HG02678 (cell line): Measurements from ENCODE around the gene CHP1.
"Not testable (repeated sequence)": the region's sequence is repeated elsewhere in the genome, so short reads cannot be mapped to it uniquely, and the experiment has no call there.

Source experiments
- ATAC-seq: cut with Tn5 transposase; IDR thresholded peaks from one replicate; pipeline ENCODE4 v1.9.1; 2021; ENCODE audit warnings: mild to moderate bottlenecking, moderate library complexity; ENCODE audit not compliant: unreplicated experiment

CHP1 gene

DNA sequence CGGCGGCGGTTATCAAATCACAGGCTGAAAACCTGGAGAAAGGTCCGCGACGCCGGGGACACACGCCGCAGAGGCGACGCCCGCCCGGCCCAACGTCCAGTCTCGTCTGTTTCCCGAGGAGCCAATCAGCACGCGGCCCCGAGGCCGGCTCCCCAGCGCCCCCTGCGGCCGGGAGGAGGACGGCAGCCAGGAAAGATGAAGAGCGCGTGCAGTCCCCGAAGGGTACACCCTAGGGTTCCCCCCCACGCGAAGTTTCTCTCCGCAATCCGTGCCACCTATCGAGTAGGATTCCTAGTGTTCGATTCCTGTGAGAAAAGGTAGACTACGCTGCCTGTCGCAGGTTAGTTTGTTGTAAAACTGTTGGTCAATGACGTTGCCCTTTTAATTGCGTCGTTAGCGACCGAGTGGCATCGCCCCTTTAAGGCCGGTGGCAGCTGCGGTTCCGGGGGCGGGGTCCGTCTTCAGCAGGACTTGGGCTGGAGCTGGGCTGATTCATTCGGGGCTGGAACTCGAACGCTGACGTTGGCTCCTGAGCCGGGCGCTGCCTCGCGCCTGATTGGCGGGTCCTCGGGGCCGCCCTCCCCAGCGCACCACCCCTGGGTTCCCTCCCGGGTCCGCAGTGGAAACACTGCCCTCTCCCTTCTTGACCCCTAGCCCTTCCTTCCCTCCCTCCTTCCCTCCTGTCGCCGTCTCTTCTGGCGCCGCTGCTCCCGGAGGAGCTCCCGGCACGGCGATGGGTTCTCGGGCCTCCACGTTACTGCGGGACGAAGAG is at the start of gene CHP1, which contains the start of gene EXD1:
TSS of gene CHP1 (plus strand) at position 619 of the 772 bp plus-strand sequence. CDS start at position 734, 115 bp downstream.
TSS of gene EXD1 (minus strand) at position 108 of the 772 bp plus-strand sequence. CDS start 4,182 bp downstream, outside the sequence.
- ATAC-seq, result peak; percentile 97

DNA sequence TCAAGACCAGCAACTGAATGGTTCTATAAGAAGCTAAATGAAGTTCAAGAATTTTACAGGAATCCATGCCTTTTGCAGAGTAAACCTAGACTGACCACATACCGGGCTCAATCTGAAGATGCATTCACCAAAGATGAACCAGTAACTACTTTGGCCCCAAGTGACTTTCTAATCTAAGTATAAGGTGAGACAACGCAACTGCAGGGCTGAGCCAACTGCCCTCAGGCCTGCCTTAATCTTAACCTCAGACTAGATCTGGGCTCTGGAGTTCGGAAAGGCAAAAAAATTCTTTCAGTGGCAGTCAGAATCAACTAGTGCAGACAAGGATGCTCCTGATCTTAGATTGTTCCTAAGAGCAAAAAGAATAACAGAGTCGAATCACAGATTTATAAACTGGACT is 48.8 kb upstream of the CHP1 start:
- no peak for ATAC-seq

DNA sequence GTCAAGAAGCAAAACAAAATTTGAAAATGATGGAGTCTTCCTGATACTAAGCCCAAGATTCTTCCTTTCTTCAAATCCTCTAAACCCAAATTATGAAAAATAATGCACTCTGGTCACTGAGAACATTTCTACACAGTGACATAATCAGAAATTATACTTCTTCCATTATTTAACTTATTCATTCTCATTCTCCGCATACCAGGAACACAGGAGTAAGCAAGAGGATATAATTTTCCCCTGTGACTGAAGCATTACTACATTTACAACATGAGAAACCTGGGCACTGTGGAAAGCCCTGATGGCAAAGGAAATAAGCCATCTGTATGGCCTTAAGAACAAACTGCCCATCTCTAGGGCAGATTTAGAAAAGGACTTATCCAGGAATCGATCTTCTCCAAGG is 47.5 kb upstream of the CHP1 start:
- ATAC-seq, result no peak

DNA sequence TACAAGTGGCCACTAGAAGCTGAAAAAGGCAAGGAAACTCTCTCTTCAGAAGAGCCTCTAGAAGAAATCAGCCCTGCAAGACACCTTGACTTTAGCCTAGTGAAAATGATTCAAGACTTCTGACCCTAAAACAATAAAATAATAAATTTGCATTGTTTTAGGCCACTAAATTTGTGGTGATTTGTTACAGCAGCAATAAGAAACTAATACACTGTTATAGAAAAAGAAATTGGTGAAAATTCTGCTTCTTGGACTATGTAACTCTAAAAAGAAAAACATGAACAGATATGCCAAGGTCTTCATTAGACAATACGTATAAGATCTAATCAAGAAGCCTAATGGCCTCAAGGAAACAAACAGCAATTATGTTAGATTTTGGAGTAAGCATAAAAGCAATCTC is 36.6 kb upstream of the CHP1 start:
- ATAC-seq, result no peak

DNA sequence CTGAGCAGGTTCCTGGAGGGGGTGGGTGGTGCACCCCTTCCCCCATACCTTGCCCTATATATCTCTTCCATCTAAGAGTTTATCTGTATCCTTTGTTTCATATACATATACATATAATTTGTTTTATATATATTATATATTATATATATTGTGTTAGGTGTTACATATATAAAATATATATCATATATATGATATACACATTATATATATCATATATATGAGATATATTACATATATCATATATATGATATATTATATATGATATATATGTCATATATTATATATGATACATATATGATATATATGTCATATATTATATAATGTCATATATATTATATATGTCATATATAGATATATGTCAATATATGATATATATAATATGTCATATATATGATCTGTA is 31.6 kb upstream of the CHP1 start:
- no peak for ATAC-seq

DNA sequence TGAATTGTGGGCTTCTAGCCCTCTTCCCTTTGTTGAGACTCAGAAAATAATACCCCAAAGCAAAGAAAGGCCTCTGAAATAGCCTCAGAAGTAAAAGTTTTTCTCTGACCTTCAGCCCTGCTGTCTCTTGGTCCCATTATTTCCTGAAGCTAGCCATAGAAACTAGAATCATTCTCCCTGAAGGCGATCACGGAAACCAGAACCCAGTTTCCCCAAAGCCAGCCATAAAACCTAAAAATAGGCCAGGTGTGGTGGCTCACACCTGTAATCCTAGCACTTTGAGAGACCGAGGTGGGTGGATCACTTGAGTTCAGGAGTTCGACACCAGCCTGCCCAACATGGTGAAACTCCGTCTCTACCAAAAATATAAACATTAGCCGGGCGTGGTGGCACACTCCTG is 27.7 kb upstream of the CHP1 start:
- no peak for ATAC-seq

DNA sequence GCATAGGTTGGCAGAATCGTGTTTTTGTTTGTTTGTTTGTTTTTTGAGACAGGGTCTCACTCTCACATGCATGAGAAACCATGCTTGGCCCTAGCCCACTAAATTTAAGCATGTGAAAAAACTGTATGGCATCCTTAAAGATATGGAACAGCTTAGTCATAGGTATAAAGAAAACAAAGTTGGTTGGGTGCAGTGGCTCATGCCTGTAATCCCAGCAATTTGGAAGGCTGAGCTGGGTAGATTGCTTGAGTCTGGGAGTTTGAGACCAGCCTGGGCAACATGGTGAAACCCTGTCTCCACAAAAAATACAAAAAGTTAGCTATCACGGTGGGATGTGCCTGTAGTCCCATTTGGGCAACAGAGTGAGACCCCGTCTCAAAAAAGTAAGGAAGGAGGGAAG is 25.8 kb upstream of the CHP1 start:
- no peak for ATAC-seq

DNA sequence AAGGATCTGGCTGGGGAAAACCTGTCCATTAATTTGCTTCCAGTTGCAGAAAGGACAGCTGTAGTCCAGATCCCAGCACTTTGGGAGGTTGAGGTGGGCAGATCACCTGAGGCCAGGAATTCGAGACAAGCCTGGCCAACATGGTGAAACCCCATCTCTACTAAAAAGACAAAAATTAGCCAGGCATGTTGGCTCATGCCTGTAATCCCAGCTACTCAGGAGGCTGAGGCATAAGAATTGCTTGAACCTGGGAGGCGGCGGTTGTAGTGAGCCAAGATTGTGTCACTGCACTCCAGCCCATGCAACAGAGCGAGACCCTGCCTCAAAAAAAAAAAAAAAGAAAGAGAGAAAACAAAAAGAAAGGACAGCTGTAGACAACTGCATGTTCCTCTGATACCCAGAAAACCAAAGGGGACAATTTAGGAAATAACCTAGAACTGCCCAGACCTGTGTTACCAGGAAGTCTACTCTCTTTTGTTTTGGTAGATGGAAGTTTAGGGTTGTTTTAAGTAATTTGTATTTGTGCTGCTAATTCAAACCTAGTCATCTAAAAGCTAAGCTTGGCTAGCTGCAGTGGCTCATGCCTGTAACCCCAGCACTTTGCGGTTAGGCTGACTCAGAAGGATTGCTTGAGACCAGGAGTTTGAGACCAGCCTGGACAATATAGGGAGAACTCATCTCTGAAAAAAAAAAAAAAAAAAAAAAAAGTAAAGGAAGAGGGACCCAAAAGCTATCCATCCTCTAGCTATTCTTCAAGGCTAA is 23.2 kb upstream of the CHP1 start:
- no peak for ATAC-seq

DNA sequence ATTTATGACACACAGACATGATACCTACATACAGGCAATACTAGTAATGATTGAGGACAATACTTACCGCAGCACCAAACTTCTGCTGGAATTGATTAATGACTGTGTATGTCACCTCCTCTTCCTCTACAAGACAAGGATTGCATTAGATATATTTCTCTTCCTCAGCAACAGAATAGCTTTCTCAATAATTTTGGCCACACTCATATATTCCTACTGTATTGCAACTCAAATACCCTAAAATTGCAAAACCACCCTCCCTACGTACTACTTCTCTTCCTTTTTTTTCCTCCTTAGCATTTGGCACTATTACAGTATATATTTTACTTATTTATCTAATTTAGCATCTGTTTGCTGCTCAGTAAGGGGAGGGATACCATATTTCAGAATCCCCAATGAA is 15.4 kb upstream of the CHP1 start:
- no peak for ATAC-seq

DNA sequence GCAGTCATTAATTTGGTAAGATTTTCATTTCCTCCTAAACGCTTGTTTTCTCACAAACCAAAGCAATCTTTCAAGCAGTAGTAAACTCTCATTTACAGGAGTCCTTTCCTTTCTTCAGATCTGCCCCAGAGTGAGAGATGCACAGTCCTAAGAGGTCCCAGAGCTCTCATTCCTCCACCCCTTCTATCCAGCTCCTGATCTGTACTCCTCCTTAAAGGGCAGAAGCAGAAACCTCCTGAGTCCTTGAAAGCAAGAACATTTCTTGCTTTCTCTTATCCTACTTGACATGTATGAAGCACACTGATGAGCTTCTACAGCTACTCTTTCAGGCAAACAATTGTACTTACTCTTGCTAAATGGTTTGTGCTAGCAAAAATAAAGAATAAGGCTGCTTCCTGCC is 12.2 kb upstream of the CHP1 start:
- ATAC-seq, result no peak

DNA sequence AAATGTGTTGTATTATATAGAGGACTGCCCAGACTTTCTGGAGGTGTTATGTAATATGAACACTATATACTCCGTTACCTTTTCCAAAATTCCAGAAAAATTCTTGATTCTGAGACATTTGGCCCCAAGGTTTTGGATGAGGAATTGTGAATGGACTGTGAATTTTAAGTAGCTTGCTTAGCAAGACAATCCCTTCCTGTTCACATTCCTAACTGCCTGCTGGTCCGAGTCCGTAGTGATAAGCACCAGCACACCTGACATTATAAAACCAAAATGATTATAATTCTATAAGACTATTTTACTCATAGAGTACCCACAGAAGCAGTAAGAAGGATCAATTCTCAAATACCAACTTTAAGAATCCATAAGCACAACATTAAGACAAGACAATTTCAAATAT is 11.7 kb upstream of the CHP1 start:
- no peak for ATAC-seq

DNA sequence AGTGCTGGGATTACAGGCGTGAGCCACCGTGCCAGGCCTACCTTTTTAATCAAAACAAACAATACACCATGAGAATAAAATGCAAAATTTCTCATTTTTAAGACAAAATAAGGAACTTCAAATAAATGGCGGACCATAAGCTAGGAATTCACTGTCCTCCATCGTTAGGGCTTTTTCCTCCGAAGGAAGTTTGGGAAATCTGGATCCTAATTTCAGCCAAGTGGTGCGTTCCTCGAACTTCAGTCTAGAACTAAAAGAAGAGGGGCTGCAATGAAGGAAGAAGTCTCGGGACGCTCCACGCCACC is 771 bp upstream of the CHP1 start:
- no peak for ATAC-seq

DNA sequence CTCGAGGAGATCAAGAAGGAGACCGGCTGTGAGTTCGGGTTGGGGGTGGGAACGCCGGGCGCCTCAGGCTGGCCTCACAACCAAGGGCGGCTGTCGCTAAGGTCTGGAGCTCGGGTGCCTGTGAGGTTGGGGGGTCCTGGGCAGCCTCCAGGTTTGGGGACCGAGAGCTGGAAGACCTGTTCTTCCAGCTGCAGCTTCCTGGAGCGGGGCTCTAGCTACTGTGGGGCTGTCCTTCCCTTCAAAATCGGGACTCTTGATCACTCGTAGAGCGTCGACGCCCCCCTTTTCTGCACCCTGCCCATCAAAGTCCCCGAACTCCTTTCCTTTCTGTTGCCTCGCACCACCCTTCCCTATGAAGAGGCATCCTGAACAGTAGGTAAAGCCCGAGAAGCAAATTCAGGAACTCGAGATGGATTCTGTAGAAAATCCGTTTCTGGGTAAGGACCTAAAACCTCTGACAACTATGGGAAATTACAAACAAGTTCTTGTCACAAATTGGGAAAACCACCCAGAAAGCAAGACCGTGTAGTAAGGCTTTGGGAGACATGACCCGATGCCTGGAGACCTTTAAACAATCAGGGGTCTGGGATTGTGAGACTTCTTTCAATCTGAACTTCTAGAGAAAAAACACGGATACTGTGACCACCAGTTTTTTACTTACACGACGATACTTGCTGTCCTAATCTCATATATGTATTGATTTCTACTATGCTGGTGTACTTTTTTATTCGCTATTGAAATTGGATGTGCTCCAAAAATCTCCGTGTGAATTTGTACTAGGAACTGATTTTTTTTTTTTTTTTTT is 556 bp downstream of the CHP1 start:
- ATAC-seq, result no peak

DNA sequence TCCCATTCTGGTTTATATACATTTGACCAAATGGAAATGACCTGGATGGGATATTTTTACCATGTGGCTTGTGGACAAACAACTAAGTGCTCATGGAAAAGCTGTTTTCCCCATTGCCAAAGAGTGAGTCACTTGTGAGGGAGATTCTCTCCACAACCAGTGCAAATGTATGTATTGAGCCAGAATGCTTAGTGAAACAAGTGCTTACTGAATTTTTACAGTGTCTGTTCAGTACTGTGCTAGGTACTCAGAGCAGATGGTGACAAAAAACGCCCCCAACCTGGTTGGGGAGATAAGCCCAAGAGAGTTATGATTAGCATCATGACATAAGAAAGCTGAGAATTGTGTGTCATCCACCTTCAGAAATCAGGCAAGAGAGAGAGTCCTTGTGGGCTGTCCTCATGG is 2.3 kb downstream of the CHP1 start:
- ATAC-seq, result no peak

DNA sequence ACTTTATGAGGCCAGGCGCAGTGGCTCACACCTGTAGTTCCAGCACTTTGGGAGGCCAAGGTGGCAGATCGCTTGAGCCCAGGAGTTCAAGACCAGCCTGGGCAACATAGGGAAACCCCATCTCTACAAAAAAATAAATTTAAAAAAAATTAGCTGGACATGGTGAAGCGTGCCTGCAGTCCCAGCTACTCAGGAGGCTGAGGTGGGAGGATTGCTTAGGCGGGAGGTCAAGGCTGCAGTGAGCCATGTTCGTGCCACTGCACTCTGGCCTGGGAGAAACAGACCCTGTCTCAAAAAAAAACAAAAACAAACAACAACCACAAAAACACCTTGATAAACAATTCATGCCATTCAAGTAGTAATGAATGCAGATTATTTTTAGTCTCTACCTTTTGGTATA is 4.2 kb downstream of the CHP1 start:
- ATAC-seq, result not testable (repeated sequence)

DNA sequence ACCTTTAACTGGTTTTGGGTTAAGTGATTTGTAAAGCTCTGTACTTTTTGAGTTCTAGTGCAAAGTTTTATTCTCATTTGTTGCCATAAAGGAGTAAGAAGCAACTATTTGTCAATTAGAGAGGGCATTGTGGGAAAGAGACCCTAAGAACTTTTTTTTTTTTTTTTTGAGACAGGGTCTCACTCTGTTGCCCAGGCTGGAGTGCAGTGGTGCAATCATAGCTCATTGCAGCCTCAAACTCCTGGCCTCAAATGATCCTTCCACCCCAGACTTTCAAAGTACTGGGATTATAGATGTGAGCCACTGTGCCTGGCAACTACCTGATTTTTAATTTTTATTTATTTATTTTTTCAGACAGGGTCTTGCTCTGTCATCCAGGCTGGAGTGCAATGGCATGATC is 4.9 kb downstream of the CHP1 start:
- ATAC-seq, result no peak

DNA sequence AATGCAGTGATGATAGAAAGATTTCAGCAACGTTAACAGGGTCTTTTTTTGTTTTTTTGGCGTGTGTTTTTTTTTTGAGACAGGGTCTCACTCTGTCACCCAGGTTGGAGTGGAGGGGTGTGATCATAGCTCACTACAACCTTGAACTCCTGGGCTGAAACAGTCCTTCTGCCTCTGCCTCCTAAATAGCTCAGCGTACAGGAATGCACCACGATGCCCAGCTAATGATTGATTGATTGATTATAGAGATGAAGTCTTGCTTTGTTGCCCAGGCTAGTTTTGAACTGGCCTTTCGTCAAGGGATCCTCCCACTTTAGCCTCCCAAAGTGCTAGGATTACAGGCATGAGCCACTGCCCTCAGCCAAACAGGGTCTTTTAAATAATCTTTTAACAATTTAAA is 7.0 kb downstream of the CHP1 start:
- ATAC-seq, result no peak

DNA sequence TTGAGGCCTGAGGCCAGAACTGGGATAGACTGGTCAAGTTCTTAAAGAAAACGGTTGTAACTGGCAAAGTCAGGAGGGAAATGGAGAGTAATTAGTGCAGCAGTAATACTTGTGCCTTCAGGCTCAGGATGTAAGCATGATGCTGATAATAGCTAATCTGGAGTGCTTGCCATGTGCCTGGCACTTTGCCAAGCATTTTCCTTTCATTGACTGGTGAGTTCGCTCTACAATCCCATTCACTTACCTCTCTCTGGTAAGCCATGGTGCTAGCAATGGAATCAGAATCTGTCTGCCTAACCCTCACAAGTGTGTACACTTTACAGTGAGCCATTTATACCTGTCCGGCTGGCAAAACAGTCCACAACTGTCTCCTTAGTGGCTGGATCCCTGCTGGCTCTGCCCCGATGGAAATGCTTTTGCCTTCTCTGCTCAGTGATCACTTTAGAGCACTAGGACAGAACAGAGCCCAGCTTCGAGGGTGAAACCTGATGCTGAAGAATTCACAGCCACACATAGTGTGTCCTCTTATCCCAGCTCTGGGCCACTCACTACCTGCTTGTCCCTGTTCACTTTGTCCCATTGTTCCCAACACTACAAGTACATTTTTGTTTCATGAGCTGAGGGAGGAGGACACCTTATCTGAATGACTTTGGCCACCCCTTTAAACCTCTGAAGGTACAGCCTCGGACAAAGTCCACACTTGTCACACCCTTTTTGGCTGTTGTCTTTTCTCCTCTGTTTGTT is 10.3 kb downstream of the CHP1 start:
- no peak for ATAC-seq

DNA sequence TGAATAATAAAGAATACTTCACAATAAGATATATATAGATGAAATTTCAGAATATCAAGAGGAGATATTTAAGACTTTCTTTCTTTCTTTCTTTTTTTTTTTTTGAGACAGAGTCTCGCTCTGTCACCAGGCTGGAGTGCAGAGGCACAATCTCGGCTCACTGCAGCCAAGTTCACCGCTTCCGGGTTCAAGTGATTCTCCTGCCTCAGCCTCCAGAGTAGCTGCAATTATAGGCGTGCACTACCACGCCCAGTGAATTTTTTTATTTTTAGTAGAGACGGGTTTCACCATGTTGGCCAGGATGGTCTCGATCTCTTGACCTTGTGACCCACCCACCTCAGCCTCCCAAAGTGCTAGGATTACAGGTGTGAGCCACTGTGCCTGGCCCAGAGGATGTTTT is 19.7 kb downstream of the CHP1 start:
- ATAC-seq, result not testable (repeated sequence)

DNA sequence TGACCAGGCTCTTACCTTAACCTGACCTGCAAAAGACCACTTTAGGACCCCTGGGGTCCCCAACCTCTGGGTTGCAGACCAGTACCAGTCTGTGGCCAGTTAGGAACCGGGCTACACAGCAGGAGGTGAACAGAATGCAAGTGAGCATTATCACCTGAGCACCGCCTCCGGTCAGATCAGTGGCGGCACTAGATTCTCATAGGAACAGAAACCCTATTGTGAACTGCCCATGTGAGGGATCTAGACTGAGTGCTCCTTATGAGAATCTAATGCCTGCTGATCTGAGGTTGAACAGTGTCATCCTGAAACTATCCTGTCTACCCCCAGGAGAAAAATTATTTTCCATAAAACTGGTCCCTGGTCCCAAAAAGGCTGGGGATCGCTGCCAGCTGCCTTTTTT is 20.3 kb downstream of the CHP1 start:
- ATAC-seq, result no peak

DNA sequence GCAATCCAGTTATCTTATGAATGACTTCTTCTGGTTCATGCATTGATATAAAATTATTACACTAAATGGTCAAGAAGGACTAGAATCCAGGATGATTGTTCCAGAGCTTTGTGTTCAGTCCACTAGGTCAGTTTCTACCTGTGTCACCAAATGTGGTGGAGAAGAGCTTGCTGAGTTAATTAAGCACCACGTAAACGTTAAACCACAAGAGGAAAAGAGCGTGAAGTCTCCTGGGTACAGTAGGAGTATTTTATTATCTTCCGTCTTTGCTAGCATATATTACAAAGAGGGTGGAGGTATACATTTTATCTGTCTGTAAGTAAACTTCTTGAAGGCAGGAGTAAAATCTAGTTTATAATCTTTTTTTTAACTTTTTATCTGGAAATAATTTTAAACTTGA is 23.5 kb downstream of the CHP1 start:
- ATAC-seq, result no peak
